HS-5 (cell line): Measurements from ENCODE around the gene DUS2.

Experiments used
- DNase-seq: peaks from one replicate; pipeline ENCODE4 v3.0.0-alpha.2; 2012; ENCODE audit warnings: low read depth

DUS2 gene

GRCh38 chr16:68077866-68078700 lies 55.0 kb downstream of the DUS2 start:
- no peak for DNase-seq

- DNase-seq, result no peak
Measured at GRCh38 chr16:68078701-68079375, 55.8 kb downstream of the DUS2 start.

- DNase-seq, result no peak
Measured at GRCh38 chr16:68079376-68079625, 56.2 kb downstream of the DUS2 start.

- no peak for DNase-seq
Measured at GRCh38 chr16:68079626-68080344, 56.7 kb downstream of the DUS2 start.

GRCh38 chr16:68081861-68082628 lies 59.0 kb downstream of the DUS2 start:
- DNase-seq, result no peak

- DNase-seq, result no peak
Measured at GRCh38 chr16:68082629-68083238, 59.6 kb downstream of the DUS2 start.

GRCh38 chr16:68083239-68083781 lies 60.2 kb downstream of the DUS2 start:
- DNase-seq, result no peak

GRCh38 chr16:68083861-68084503 lies 60.9 kb downstream of the DUS2 start:
- no peak for DNase-seq

GRCh38 chr16:68084504-68085258 lies 61.6 kb downstream of the DUS2 start:
- peak; percentile 70 for DNase-seq

GRCh38 chr16:68085259-68086071 lies 62.4 kb downstream of the DUS2 start, which contains the start of gene NFATC3:
NFATC3 (plus strand) TSS chr16:68085370; CDS start chr16:68085682, 312 bp downstream.
- no peak for DNase-seq

GRCh38 chr16:68086336-68086841 lies 63.3 kb downstream of the DUS2 start:
- DNase-seq, result peak; percentile 22

- DNase-seq, result no peak
Measured at GRCh38 chr16:68086860-68087268, 63.8 kb downstream of the DUS2 start.

GRCh38 chr16:68087688-68088087 lies 64.6 kb downstream of the DUS2 start:
- no peak for DNase-seq

GRCh38 chr16:68088130-68088972 lies 65.3 kb downstream of the DUS2 start:
- DNase-seq, result no peak

- DNase-seq, result no peak
Measured at GRCh38 chr16:68089067-68089466, 66.0 kb downstream of the DUS2 start.

- DNase-seq, result no peak
Measured at GRCh38 chr16:68090130-68090529, 67.0 kb downstream of the DUS2 start.

- no peak for DNase-seq
Measured at GRCh38 chr16:68090533-68090932, 67.4 kb downstream of the DUS2 start.
